ENCODE measurements around the gene CCDC178. TPM values are rescaled to one million over a fixed set of nuclear protein-coding genes. Genes with fewer than 3 reads are reported as not detected.

The CCDC178 gene
- total RNA-seq, 1 experiment from 2014 or later = not detected

- no peak overlapping the region for H3K4me3 ChIP-seq (replicated peaks in 1 of 2; ENCODE audit: low read depth in 1 of 2, low read length in 2 of 2)
- H3K27me3 ChIP-seq (ENCODE audit: insufficient read depth, low read length) = no peaks in the 10 kb centered on the region
- peaks cover 0 to 9% of the 10 kb centered on the region in 2 experiments; a peak in 2 of 4 replicates for H3K9me3 ChIP-seq (ENCODE audit: control insufficient read depth in 1 of 2, insufficient read depth in 1 of 2, low read depth in 1 of 2, low read length in 2 of 2)
- H2AFZ ChIP-seq (ENCODE audit: low read depth, low read length, poor library complexity, severe bottlenecking) = no peak overlapping the region
- no TSS peak for BruUV-seq (replicated peaks)
- ChIA-PET CTCF (no interaction called here), RAD21 (ENCODE audit: low non-redundant PET in 1 of 2, low total read pairs in 2 of 2, uncharacterized antibody in 2 of 2, unreplicated experiment in 2 of 2) (no interaction called here), POLR2A (no interaction called here)
- no peaks in the 10 kb centered on the region for H3K9me2 ChIP-seq (ENCODE audit: insufficient read depth)
- H3K9ac ChIP-seq (ENCODE audit: low read length) = no peak overlapping the region
- TF ChIP-seq YY1 (IDR thresholded peaks at IDR 0.05; ENCODE audit: extremely low read depth, insufficient replicate concordance, low read depth, low read length) (no peak), JUND (IDR thresholded peaks at IDR 0.05) (no peak), CBX3 (IDR thresholded peaks at IDR 0.05; ENCODE audit: low read depth) (no peak), TCF7L2 (IDR thresholded peaks at IDR 0.05; ENCODE audit: borderline replicate concordance, extremely low read depth, insufficient read depth, insufficient read length) (no peak), MAX (IDR thresholded peaks at IDR 0.05) (no peak), CEBPB (IDR thresholded peaks at IDR 0.05; ENCODE audit: low read depth) (no peak), ZNF274 (IDR thresholded peaks at IDR 0.05; ENCODE audit: low read depth, low read length) (no peak), CTCF (IDR thresholded peaks at IDR 0.05 in 2 of 3, conservative IDR thresholded peaks at IDR 0.05 in 1 of 3; ENCODE audit: borderline replicate concordance in 1 of 3, insufficient read depth in 1 of 3, low read depth in 2 of 3, low read length in 2 of 3) (no peak), SIN3A (IDR thresholded peaks at IDR 0.05; ENCODE audit: low read depth) (no peak), POLR2AphosphoS5 (IDR thresholded peaks at IDR 0.05; ENCODE audit: low read depth, low read length) (no peak), REST (IDR thresholded peaks at IDR 0.05; ENCODE audit: low read depth) (no peak), ZFX (IDR thresholded peaks at IDR 0.05) (no peak), POLR2A (IDR thresholded peaks at IDR 0.05; ENCODE audit: borderline replicate concordance, extremely low read depth, insufficient read depth, insufficient read length) (no peak), SRF (IDR thresholded peaks at IDR 0.05; ENCODE audit: low read depth) (no peak), EZH2phosphoT487 (IDR thresholded peaks at IDR 0.05; ENCODE audit: borderline replicate concordance) (no peak), EGR1 (IDR thresholded peaks at IDR 0.05; ENCODE audit: low read depth) (no peak), ELF1 (IDR thresholded peaks at IDR 0.05; ENCODE audit: borderline replicate concordance, low read depth) (no peak), ZBTB33 (IDR thresholded peaks at IDR 0.05; ENCODE audit: extremely low read depth, insufficient replicate concordance, low read length) (no peak), FOSL1 (IDR thresholded peaks at IDR 0.05; ENCODE audit: low read depth) (no peak)
- no peaks in the 10 kb centered on the region for H3K36me3 ChIP-seq (ENCODE audit: control insufficient read depth in 1 of 2, insufficient read depth in 2 of 2, low read length in 2 of 2)
- no peak overlapping the region for H3K27ac ChIP-seq (ENCODE audit: low read depth, low read length)
- H3K79me2 ChIP-seq (ENCODE audit: insufficient read depth, low read length) = no peaks in the 10 kb centered on the region
- no peak overlapping the region for H3K4me2 ChIP-seq (ENCODE audit: low read length)
- ATAC-seq = no peak
- DNase-seq (ENCODE audit: low read depth, low spot score) = no peak
- no peaks in the 10 kb centered on the region for H3K4me1 ChIP-seq (ENCODE audit: control insufficient read depth in 1 of 2, insufficient read depth in 2 of 2, low read length in 2 of 2)
- H4K20me1 ChIP-seq (ENCODE audit: insufficient read depth) = no peaks in the 10 kb centered on the region
- intact Hi-C loops (cut with micrococcal nuclease) = no loop called here
Observed at GRCh38 chr18:32968248-32968647, 472.3 kb downstream of the CCDC178 start.

Data from HCT116 (cell line).